Activated CD4-positive, alpha-beta T cell treated with anti-CD3 and anti-CD28 coated beads, Interleukin-2, amount 50 U/mL, for 24 hours (primary cell): Measurements from ENCODE around the gene WDR53.
A peak's percentile ranks its signal among the peaks of the same experiment; 100 is the strongest.
"Not testable (repeated sequence)": the region's sequence is repeated elsewhere in the genome, so short reads cannot be mapped to it uniquely, and the experiment has no call there.

Experiments
- DNase-seq, 2 donors: peaks; one replicate each; pipeline ENCODE4 v3.0.0-alpha.2; 2020; ENCODE audit warnings: low read depth in 1 of 2, low spot score in 1 of 2

WDR53 gene

DNA sequence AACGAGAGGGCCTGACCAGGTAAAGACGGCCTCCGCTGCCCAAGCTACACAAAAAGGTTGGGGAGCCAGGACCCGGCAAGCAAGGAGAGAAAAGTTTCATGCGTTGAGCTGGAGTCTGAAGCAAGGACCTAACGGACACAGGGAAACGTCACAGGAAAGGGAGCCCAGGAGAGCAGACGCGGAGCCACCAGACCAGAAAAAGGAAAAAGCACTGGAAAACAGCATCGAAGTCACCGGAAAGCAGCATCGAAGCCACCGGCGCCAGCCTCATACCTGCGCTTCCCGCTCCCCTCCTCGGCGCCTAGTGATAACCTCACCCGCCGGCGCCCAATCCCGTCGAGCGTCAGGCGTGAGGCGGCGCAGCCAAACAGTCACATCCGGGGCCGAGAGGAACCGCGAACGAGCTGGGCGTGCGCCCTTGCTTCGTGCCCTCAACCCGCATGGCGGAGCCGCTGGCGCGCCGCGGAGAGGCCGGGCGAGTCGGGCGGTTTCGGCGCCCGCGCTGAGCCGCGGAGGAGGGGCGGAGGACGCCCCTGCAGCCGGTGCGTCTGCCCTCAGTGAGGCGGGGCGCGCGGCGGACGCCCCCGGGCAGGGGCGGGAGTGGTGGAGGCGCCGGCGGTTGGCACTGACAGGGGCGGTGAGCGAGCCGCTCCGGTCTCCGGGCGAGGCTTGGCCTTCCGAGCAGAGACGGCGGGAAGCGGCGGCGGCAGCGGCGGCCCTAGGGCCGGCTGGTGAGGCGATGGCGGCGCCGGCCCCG lies at the start of gene WDR53, which contains the start of gene FBXO45:
Gene WDR53 (minus strand): TSS at position 309 of the 757 bp plus-strand sequence. CDS start 7,079 bp downstream, outside the sequence.
Gene FBXO45 (plus strand): TSS at position 415 of the 757 bp plus-strand sequence. CDS start 325 bp downstream, at position 740.
- DNase-seq: peak; percentile 91 to 93

DNA sequence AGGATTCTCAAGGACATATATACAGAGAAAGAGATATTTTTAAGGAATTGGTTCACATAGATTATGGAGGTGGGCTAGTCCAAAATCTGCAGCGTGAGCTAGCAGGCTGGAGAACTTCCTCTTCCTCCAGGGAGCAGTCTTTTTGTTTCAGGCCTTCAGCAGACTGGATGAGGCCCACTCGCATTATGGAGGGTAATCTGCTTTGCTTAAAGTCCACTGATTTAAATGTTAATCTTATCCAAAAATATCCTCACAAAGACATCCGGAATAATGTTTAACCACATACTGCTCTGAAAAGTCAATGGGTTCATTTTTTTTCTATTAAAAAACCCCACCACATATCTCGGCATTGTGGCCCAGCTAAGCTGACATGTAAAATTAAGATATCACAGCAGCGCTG lies 48.9 kb upstream of the WDR53 start:
- no peak for DNase-seq

DNA sequence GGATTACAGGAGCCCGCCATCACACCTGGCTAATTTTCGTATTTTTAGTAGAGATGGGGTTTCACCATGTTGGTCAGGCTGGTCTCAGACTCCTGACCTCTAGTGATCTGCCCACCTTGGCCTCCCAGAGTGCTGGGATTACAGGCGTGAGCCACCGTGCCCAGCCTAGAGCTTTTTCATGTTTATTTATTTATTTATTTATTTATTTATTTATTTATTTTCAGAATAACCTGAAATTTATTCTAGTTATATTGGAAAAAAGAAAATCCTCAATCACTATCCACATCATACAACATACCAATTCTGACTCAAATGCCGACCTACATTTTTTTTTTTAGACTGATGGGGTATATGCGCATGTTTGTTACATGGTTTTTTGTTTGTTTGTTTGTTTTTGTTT lies 46.9 kb upstream of the WDR53 start:
- not testable (repeated sequence) for DNase-seq

DNA sequence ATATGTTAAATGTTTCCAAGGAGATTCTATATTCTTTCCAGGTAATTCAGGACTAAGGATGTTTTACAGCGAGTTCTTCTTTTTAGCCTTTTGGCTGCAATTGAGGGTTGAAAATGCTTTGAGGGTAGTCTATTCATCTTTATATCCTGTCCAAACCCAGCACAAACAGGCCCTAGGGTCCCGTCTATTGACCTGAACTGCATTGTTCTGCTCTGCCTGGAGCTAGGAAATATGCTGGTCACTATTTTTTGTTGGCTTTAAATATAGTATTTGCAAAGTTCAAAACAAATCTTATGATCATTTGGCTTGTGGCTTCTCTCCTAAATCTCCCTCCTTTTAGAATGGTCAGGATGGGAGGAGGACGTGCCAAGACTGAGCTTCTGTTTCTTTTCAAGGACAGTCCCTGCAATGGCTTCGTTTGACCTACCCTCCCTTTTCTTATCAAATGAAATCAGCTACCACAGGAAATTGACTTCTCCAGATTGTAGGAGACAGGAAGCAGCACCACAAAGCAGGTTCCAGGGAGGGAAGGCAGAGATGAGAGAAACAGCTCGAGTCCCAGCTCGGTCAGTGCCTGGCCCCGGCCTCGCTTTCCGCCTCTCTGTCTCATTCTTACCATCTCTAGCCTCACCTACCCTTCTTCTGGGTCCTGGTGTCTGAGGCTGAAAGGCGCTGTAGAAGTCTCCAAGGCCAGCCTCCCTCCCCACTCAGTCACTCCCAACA lies 43.6 kb upstream of the WDR53 start:
- no peak for DNase-seq

DNA sequence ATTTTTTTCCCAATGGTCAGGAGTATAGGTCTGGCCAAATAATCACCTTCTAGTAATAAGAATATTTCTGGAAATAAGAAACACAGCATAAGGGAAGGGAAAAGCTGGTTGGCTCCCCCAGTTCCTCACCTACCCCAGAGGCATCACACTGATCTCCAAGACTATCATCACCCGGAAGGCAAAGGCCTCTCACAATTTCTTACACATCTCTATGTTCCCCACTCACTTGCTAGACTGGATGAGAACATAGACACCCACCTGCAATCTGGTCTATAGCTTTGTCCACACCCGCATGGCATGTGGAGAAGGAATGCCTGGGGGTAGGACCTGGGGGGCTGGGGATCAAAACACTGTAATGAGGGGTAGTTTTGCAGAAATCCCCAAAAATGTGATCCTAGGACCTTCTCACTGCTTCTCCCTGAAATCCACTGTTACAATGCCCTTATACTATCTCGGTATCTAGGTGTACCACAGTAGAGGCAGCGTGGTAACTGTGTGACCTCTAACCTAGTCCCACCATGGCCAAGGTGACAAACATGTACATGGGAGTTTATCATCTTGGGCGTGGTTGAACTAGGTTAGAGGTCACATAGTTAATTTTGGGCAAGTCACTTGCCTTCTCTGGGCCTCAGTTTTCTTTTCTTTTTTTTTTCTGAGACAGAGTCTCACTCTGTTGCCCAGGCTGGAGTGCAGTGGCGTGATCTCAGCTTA lies 41.6 kb upstream of the WDR53 start:
- DNase-seq: no peak

DNA sequence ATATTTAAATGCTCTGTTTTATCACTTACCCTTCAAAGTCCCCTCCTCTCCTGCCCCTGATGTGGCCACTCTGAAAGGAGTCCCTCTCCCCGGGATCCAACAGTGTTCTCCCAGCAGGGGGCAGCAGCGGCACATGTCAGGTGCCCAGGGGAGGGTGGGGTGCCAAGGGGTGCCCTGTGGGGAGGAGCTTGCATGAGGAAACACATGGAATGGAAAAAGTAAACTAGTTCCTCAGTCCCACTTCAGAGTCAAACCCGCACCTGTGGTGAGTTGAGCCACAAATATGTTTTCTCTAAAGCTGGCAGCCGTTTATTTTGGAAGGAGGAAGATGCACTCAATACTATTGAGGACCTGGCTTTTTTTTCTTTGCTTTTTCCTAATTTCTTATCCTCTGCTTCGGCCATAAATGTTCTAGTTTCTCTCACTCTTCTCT lies 41.0 kb upstream of the WDR53 start:
- DNase-seq: peak; percentile 90 to 94

DNA sequence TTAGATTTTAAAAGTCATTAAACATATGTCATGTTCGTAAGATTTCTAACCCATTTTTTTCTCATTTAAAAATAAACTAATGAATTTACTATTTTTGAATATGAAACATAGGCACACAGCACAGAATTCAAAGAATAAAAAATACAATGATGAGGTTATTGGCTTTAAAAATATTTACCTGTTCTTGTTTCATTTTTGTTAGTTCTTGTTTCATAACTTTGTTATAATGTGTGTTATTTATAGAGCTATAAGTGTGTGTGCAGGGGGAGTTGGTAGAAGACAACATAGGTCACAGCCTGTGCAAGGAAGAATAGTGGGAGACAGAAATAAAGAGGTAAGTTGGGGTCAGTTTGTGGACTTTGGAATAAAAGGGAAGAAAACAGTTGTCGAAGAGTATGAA lies 40.3 kb upstream of the WDR53 start:
- DNase-seq: no peak

DNA sequence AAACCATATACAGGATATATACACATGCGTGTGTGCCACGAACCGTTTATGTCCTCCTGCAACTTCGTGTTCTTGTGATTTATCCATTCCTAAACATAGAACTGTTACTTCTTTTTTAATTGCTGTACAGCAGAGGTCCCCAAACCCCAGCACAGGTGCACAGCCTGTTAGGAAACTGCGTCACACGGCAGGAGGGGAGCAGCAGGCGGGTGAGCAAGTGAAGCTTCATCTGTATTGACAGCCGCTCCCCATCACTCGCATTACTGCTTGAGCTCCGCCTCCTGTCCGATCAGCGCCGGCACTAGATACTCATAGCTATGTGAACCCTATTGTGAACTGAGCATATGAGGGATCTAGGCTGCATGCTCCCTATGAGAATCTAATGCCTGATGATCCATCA lies 36.2 kb upstream of the WDR53 start:
- DNase-seq: peak in 1 of 2 donors; percentile 15

DNA sequence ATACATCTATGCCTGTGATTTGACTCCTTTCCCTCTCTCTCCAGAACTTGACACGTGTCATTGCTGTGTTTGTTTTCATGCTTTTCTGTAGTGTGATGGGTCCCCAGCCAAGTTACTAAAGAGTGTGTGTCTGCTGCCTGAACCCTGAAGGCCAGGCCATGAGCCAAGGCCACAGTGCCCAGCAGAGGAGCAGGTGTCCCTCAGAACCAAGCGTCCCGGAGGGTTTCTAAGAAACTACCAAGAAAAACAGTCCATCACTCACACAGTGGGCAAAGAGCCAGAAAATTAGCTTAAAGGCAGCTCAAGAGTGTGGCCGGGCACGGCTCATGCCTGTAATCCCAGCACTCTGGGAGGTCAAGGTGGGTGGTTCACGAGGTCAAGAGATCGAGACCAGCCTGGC lies 35.3 kb upstream of the WDR53 start:
- DNase-seq: no peak

DNA sequence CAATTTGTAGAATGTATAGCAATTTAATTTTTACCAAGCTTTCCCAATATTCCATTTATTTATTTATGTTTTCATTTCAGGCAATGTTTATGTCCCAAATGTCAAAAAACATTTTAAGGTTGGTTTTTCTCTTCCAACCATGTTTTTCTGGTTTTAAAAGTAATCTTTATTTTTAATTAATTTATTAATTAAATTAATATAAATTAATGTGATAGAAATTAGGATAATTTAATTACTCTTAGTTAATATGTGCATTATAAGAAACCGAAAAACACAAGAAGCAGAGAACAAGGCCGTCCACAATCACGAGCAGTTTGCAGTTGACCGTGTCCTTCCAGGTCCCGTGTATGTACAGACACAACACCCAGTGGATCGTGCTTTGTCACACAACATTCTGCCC lies 34.3 kb upstream of the WDR53 start:
- no peak for DNase-seq

DNA sequence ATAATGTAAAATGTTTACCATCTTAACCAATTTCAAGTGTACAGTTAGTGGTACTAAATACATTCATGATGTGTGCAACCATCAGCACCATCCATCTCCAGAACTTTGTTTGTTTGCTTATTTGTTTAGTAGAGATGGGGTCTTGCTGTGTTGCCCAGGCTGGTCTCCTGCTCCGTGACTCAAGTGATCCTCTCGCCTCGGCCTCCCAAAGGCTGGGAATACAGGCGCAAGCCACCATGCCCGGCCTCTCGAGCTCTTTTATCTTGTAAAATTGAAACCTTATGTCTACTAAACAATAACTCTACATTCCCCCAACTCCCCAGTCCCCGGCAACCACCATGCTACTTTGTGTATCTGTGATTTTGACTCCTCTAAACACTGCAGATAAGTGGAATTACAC lies 32.0 kb upstream of the WDR53 start:
- DNase-seq: no peak

DNA sequence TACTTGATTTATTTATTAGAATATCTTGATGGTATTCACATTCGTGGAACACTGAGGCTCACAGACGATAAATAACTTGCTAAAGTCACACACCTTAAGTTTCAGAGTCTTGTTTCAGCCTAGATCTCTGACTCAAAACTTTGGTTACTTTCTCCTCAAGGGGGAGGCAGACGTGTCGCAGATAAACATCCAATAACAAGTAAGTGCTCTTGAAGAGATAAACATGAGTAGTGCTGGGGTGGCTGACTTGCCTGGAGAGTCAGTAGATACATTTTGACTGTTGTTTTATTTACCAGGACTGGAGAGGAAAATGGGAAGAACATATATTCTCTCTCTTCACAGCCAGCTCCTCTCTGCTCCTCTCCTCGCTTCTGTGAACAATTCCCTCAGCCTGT lies 31.4 kb upstream of the WDR53 start:
- DNase-seq: no peak

DNA sequence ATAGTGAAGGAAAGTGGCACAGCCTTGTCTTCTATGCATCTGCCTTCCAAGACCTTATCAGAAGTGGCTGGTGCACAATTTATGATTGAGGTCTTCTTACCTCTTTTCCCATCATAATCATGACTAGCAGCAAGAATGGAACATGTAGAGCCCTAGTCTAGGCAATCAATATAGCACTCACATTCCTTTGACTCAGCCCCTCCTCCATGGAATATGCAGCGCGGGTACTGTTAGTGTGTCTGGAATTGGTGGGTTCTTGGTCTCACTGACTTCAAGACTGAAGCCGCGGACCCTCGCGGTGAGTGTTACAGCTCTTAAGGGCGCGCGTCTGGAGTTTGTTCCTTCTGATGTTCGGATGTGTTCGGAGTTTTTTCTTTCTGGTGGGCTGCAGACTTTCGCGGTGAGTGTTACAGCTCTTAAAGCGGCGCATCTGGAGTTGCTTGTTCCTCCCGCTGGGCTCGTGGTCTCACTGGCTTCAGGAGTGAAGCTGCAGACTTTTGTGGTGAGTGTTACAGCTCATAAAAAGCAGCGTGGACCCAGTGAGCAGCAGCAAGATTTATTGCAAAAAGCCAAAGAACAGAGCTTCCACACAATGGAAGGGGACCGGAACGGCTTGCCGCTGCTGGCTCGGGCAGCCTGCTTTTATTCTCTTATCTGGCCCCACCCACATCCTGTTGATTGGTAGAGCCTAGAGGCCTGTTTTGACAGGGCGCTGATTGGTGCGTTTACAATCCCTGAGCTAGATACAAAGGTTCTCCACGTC lies 29.8 kb upstream of the WDR53 start:
- DNase-seq: not testable (repeated sequence)

DNA sequence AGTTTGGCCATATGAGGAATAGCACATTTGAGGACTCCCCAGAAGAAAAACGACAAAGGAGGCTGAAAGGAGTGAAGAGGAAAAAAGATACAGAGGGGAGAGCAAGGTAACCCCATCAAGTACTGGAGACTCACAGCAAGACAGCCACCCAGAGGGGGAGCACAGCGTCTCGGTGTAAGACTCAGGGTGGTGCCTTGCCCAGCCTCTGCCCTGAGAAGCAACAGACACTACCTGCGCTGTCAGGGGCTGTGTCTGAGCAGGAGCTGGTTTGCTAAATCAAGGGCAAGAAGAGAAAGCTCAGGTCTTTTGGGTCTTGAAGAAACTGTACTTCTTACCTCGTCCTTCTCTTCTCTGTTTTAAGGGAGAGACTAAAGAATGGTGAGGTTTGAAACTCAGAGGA lies 28.0 kb upstream of the WDR53 start:
- no peak for DNase-seq

DNA sequence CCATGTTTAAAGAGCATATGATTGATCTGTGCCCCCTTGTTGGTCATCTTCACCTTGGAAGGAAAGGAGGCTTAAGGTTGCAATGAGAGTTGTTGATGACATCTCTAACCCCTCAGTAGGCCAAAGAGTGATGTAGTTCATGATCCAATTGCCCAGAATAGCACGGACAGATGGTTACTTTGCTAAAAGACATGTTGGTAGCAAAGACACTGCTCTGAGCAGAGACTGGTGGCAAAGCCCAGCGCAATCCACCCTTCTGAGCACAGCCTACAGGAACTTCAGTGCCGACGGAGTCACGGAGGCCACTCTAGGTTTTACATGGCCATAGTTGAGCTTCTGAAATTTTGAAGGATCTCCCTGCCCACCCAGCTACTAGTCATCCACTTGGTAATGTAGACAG lies 21.9 kb upstream of the WDR53 start:
- DNase-seq: no peak

DNA sequence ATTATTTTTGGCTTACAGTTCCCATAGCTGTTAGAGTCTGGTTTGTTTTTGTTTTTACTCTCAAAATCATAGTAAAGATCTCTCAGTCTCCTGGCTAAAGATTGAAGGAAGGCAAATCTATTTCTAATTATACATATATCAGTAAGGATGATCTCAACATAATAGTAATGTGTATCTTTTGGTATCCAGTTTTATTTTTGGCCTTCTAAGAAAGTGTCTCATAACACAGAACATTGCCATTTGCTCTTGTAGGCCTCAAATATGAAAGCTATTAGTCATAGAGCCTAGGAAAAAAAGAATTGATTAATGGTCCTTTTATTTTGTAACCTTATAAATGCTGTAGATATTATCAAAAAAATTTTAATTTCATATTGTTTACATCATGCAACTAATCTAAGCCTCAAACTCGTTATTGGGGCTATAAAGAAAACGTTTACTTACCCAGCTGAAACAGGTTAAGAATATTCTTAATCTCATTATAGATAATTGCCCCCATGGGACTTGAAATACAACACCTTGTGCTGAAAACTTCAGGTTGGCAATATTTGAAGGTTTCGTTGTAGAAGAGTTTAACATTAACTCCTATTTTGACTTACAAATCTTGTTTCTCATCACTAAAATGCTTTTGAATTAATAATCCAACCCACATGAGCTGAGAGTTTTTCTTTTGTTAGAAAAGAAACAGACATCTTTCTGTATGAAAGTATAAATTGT lies 16.8 kb upstream of the WDR53 start:
- DNase-seq: no peak

DNA sequence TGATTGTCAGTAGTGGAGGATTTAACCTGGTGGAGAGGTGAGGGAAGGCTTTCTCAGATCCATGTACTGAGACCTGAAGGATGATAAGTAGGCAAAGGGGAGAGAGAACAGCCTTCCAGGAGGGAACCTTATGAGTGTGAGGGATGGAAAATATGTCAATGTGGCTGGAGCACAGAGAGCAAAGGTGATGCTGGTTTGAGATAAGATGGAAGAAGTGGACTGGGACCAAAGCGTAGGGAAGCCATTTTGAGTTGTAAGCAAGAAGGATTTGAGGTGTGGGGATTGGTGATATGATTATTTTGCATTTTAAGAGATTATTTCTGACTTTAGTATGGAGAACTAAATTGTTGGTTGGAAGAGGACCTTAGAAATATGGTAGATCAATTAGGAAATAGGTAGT lies 4.0 kb upstream of the WDR53 start:
- no peak for DNase-seq

DNA sequence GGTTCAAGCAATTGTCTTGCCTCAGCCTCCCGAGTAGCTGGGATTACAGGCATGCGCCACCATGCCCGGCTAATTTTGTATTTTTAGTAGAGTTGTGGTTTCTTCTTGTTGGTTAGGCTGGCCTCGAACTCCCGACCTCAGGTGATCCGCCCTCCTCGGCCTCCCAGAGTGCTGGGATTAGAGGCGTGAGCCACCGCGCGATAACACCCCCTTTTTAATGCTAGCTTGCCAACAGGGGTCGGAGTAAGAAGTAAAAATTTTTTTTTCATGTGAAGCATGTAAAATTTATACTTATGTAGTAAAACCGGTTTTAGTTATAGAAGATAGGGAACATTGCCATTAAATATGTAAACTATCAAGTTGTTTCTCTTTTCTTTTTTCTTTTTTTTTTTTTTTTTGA lies 2.0 kb upstream of the WDR53 start:
- not testable (repeated sequence) for DNase-seq

DNA sequence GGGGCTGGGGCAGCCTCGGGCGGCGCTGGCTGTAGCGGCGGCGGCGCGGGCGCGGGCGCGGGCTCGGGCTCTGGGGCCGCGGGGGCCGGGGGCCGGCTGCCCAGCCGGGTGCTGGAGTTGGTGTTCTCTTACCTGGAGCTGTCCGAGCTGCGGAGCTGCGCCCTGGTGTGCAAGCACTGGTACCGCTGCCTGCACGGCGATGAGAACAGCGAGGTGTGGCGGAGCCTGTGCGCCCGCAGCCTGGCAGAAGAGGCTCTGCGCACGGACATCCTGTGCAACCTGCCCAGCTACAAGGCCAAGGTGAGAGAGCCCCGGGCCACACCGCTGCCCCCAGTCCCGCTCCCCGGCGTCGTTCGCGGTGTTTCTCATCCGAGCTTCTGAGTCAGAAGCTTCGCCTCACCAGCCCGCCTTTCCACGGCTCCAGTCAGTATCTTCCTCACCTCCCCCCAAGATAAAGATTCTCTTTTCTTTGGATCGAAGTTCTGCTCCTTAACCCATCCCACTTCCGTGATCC lies 706 bp upstream of the WDR53 start:
- peak; percentile 25 to 26 for DNase-seq

DNA sequence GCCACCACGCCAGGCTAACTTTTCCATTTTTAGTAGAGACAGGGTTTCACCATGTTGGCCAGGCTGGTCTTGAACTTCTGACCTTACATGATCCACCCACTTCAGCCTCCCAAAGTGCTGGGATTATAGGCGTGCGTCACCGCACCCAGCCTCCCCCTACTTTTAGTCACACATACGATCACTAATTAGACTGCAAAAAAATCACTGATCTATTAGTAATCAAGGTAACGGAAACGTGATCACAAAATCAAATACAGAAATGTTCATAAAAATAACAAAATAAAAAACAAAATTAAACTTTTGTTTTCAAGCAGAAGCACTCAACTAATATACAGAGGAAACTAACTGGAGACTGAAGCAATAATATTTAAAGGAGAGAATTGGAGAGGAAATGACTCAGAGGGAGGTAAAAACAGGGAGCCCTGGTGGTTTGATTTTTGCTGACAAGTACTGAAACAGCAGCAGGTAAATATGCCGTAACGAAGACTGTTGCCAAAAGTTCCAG lies 4.6 kb downstream of the WDR53 start:
- DNase-seq: no peak
